HG03520 (cell line): ENCODE results near the gene ABCA10.
"Not testable (repeated sequence)": the region's sequence is repeated elsewhere in the genome, so short reads cannot be mapped to it uniquely, and the experiment has no call there.

Source experiments
- ATAC-seq: cut with Tn5 transposase; IDR thresholded peaks from one replicate; pipeline ENCODE4 v1.9.1; 2021; ENCODE audit warnings: mild to moderate bottlenecking, moderate library complexity; ENCODE audit not compliant: unreplicated experiment

The ABCA10 gene

DNA sequence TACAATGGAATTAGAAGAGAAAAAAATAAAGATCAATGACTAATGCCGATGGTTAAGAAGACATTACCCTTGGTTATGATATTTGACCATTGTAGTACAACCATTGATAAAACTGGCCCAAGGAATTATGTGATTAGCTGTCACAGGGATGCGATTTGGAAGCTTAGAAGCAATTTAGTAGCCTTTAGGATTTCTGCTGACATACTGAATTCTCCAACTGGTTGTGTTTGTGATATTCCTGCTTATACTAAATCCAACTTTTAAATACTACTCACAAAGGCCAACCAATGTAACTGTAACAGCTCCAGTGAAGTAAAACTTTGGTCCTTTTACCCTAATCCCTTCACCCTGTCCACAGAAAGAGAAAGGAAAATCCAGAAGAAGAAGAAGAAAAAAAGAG is 55.5 kb downstream of the ABCA10 start:
- ATAC-seq = no peak

DNA sequence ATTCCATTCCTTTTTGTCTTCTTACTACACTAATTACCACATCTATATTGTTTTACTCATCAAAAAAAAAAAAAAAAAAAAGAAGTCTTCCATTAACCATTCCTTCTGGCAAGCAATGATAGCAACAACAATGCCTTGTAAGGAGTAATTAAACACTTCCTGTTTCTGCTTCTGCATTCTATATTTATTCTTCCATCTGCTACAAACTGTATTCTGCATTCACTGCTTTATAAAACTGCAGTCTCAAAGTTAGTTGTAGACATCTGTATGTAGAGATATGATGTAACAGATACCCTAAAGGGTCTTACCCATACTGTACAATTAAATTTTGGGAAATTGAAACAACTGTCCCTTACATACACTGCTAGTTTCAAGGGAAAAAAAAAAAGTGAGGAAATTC is 58.2 kb downstream of the ABCA10 start:
- ATAC-seq = no peak

DNA sequence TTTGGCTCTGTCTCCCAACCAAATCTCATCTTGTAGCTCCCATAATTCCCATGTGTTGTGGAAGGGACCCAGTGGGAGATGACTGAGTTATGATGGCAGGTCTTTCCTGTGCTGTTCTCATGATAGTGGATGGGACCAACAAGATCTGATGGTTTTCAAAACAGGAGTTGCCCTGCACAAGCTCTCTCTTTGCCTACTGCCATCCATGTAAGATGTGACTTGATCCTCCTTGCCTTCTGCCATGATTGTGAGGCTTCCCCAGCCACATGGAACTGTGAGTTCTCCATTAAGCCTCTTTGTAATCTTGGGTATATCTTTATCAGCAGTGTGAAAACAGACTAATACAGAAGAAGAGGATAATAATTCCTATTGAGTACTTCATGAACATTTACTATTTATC is 60.0 kb downstream of the ABCA10 start:
- not testable (repeated sequence) for ATAC-seq

DNA sequence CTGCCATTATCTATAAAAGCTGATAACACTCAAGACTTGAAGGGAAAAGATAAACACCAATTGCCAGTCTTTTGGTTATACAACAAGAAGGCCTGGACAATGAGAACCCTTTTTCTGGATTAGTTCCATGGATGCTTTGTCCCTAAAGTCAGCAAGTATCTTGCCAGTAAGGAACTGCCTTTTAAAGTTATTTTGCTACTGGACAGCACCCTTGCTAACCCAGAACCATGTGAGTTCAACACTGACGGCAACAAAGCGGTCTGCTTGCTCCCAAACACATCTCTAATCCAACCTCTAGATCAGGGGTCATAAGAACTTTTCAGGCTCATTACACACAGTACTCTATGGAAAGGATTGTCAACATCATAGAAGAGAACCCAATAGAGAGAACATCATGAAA is 61.7 kb downstream of the ABCA10 start:
- no peak for ATAC-seq

GRCh38 chr17:69164206-69164605 is 64.4 kb downstream of the ABCA10 start:
- no peak for ATAC-seq

DNA sequence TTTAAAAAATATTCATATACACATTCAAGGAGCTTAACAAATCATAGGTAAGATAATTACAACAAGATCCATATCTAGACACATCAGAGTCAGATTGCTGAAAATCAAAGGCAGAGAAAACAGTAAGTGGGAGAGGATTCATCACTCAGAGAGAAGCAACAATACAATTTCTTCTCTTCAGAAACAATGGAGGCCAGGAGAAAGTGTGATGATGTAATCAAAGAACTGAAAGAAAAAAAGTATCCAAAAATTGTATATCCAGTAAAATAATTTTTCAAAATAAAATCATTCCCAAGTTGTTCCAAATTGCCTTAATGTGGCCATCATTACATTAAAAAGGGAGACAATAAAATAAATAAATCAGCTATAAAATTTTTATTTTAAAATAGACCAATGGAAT is 69.2 kb downstream of the ABCA10 start:
- no peak for ATAC-seq

- ATAC-seq = no peak
These were observed 74.4 kb downstream of the ABCA10 start for GRCh38 chr17:69154267-69154666.

DNA sequence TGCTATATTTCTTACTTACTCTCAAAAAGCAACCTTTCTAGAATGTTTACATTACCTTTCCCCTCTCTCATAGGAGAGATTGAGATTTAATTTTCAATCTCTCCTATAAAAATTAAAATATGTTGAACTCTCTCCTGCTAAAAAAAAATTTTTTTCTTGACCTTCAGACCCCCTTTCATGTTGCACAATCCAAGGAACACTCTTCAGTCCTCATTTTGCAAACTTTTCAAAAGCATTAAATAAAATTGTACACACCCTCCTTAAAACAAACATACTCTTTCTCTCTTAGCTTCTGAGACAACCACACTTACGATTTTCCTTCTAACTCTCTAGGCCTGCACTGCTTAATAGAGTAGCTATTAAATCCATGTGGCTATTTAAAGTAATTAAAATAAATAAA is 78.3 kb downstream of the ABCA10 start:
- no peak for ATAC-seq

- no peak for ATAC-seq
These were observed 81.2 kb downstream of the ABCA10 start for GRCh38 chr17:69147460-69147859.

DNA sequence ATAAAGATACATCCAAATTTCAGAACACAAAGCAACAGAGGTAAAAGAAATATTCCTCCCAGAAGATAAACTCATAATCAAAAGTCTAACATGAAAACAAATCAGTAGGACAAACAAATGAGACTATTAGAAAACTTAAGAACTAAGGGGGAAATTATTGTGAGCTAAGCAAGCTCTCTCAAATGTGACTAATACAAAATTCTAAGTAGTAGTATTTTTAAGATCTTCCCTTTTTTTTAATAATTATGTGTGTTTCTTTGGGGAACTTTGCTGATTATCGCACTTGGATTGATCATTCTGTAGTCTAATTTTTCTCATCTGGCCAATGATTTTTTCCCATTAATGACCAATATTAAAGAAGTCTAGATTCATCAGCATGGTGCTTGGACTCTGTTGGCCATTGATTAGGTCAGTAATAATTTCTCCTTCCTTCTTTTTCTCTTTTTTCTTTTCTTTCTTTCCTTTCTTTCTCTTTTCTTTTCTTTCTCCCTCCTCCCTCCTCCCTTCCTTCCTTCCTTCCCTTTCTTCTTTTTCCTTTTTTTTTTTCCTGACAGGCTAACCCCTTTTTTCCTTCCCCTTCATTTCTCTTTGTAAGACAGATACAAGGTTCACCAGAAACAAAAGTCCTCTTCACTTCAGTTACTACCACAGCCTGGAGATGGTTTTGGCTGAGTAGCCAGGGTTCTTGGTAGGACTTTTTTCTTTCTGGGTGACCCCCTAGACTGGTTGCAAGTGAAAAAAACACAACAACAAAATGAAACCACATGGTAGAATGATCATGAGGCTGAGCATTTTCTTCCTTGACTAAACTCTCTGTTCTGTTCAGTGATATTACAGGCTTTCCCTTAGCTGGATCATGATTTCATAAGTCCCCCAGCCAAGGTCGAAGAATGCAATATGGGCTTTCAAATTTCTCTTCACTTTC is 84.0 kb downstream of the ABCA10 start:
- ATAC-seq = no peak

DNA sequence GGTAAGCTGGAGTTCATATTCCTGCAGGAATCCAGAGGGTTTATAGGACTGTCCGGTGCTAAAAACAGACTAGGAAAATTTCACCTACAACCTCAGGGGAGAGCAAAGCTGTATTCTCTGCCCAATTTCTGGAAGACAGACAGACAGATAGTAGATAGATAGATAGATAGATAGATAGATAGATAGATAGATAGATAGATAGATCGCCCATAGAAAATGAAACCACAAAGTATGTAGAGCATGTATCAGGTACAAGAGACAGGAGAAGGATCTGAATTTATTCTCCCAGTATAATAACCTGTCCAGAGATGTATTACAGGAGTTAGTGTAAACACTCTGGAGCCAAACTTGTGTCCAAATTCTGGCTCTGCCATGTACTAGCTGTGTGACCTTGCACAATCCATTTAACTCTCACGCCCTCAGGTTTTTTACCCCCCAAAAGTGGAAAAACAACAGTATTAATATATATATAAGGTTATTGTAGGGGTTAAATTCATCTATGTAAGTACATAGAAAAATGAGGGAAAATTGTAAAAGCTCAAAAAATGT is 84.9 kb downstream of the ABCA10 start:
- no peak for ATAC-seq

DNA sequence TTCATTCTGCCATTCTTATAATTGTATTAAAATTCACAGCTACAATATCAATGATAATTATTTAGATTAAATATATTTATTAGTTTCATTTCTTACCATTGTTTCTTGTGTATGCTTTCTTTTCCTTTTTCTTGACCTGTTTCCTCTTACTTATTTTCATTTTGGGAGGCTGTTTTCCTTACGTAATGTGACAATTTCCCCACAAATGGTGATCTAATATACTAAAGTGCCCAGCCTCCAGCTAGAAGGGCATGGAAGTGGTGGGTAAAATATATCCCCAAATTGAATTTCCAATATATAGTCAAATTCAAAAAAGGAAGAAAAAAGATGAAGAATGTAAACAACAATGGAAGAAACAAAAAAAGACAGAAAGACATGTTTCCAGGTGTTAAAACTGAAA is 85.5 kb downstream of the ABCA10 start:
- no peak for ATAC-seq

DNA sequence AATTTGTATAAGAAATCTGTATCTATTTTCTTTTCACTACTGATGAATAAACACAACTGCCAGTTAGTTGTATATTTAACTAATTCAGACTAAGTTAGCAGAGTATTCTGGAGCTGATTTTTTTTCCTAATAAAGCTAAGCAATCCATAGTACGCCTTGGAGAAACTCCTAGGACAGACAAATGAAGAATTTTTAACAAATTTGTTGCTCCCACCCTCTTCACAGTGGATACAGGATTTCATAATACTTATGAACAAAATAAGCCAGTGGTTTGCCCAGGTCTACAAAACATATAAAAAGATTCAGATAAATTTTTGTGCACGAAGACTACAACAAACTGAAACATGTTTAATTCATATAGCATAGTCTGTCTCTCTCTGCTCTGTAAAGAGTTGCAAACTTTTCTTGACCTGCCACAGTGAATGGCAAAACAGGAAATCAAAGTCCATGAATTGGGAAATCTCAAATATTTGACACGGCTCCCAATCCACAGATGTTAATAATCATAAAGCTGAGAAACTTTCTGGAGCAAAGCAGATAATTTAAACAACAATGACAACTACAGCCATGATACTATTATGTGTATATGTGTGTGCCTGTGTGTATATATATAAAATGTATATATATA is 86.3 kb downstream of the ABCA10 start:
- ATAC-seq = no peak

- ATAC-seq = no peak
These were observed 87.0 kb downstream of the ABCA10 start, which contains the start of gene ABCA6 for GRCh38 chr17:69141431-69142174. TSS of gene ABCA6 (minus strand) at chr17:69141895. CDS start at chr17:69140703, 1,192 bp downstream.

GRCh38 chr17:69134112-69134511 is 94.5 kb downstream of the ABCA10 start:
- no peak for ATAC-seq

DNA sequence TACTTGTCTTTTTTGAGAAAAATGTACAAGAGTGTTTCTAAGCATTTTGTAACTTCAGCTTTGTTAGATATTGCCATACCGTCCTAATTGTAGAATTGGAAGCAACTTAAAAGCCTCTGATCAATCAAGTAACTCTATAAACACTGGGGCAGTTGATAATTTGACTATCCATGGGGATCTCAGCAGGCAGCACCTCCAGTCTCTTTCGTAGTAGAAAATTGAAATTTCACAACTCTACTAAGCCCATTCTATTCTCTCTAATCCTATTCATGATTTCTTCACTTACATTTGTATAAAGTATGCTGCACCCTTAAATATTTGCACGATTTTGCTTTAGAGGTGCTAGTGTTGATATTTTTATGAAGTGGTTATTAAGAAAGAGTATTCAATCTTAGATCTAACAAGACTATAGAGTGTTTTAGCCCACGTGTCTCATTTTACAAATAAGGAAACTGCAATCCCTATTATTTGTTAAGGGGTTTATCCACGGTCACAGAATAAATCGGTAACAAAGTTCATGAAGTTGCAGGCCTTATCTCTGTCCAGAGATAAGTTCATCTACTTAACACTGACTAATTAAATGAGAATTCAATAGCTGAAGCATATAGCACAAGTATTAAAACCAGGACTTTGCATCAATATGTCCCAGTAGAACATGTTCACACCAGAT is 97.9 kb downstream of the ABCA10 start:
- no peak for ATAC-seq

- ATAC-seq = no peak
These were observed 105.0 kb downstream of the ABCA10 start for GRCh38 chr17:69123626-69124025.

GRCh38 chr17:69122065-69122464 is 106.6 kb downstream of the ABCA10 start:
- ATAC-seq = no peak

DNA sequence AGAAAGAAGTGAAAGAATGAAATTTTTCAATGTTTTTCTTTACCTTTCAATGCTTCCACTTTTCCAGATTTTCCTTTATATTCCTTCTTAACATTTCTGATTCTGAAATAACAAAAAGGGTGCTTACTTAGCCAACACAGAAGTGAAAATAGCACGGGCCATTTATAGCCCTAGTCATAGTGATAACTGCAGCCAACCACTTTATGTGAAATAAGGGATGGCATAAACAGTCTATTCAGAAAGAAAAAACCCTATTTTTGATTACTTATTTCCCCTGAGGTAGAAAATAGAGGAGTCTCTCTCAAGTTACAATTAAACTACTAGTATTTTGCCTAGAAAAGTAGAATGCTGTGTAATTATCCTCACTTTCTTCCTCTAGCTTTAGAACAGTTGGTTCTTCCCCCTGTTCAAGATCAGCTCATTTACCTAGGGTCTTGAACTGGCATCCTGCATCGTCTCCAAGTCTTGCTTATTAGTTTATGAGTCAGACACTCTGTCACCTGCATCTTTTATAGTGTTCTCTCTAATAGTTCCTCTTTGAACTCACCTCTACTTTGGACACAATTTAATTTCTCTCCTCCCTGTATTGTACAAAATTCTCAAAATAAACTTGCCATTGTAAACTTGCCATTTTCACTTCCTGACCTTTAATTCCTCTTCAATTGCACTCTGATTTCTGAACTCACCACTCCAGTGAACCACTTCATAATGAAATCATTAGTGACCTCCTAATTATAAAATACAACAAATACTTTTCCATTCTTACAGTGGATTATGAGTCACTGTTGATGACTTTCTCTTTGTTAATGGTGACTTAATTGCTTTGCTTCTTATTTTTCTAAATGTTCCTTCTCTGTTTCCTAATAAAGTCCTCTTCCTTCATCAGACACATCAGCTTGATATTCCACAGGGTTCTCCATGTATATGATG is 110.5 kb downstream of the ABCA10 start:
- peak; percentile 40 for ATAC-seq

DNA sequence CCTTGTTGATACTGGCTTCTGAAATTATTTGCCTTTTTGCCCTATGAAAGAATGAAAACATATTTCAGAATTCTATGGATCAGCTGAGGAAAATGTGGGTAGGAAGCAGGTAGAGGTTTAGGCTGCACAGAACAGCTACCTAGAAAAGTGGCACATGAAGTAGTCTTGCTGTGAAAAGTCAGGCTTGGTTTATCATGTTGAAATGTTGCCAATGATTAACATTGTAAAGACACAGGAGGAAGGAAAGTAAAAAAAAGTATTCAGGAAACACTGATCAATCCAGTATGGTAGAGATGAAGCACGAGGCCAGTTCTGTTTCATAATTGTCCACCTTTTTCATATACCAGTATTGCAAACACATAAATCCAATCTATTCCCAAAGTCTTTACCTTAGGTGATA is 116.8 kb downstream of the ABCA10 start:
- no peak for ATAC-seq
